H1 (cell line): ENCODE data around the gene FRMD3. TPM values are rescaled to one million over a fixed set of nuclear protein-coding genes. Genes with fewer than 3 reads are reported as not detected.

ENCODE experiments used
- CTCF ChIA-PET: fragments of 300-600 bp; sonication (Branson Sonifier 250); formaldehyde crosslinking; loops from one replicate; lab custom pipeline; 2021; ENCODE audit not compliant: partially characterized antibody; lab: Charles Lee
- POLR2A ChIA-PET: fragments of 300-600 bp; sonication (Branson Sonifier 250); formaldehyde crosslinking; loops from one replicate; lab custom pipeline; 2021; ENCODE audit warnings: inconsistent platforms; ENCODE audit not compliant: partially characterized antibody; lab: Charles Lee
- DNase-seq, 2 experiments: peaks; one replicate each; pipeline versions ENCODE4 v3.0.0 to v3.0.0-alpha.2; 2010 to 2022; ENCODE audit warnings: low spot score in 2 of 2, low read depth in 1 of 2, mixed read lengths in 1 of 2
- FAIRE-seq: peaks from 2 replicates; lab custom pipeline; 2011; peaks lifted over from hg19 to GRCh38; lab: Jason Lieb, UNC
- H2AFZ ChIP-seq: 2 replicates; pipeline ENCODE4 v1.8.1; 2012; ENCODE audit warnings: low read length, inconsistent platforms
- H2AK5ac ChIP-seq: 2 replicates; pipeline ENCODE4 v1.6.1; 2013; ENCODE audit warnings: low read depth, low read length
- H2BK120ac ChIP-seq: replicated peaks from 2 replicates; pipeline ENCODE3; 2013; ENCODE audit warnings: low read depth, low read length, inconsistent platforms
- H2BK12ac ChIP-seq: 2 replicates; pipeline ENCODE4 v1.6.1; 2013; ENCODE audit warnings: low read depth, low read length
- H2BK15ac ChIP-seq: 2 replicates; pipeline ENCODE4 v1.6.1; 2013; ENCODE audit warnings: low read length
- H2BK20ac ChIP-seq: 2 replicates; pipeline ENCODE4 v1.6.1; 2013; ENCODE audit warnings: low read length
- H2BK5ac ChIP-seq: 2 replicates; pipeline ENCODE4 v1.6.1; 2013; ENCODE audit warnings: low read depth, low read length
- H3K14ac ChIP-seq: 2 replicates; pipeline ENCODE4 v1.6.1; 2013; ENCODE audit warnings: inconsistent platforms; ENCODE audit not compliant: insufficient read length
- H3K18ac ChIP-seq: 2 replicates; pipeline ENCODE4 v1.6.1; 2013; ENCODE audit warnings: low read length; ENCODE audit errors: extremely low read depth
- H3K23ac ChIP-seq: 2 replicates; pipeline ENCODE4 v1.6.1; 2013; ENCODE audit warnings: inconsistent platforms; ENCODE audit not compliant: insufficient read length
- H3K23me2 ChIP-seq: 2 replicates; pipeline ENCODE4 v1.6.1; 2013; ENCODE audit warnings: low read depth, low read length
- H3K27ac ChIP-seq: 2 replicates; pipeline ENCODE4 v1.6.1; 2011; ENCODE audit warnings: low read depth, low read length, inconsistent platforms
- H3K27me3 ChIP-seq, 4 experiments: replicated peaks in 1 of 4; 1 replicate in 1 of 4; 2 replicates in 3 of 4; pipeline versions ENCODE4 v1.6.1 to v1.8.1; 2011 to 2013; ENCODE audit warnings: low read length in 3 of 4, mild to moderate bottlenecking in 3 of 4, inconsistent platforms in 2 of 4, mixed read lengths in 2 of 4, moderate library complexity in 1 of 4; ENCODE audit not compliant: control insufficient read depth in 3 of 4, insufficient read depth in 3 of 4; ENCODE audit errors: extremely low read depth in 1 of 4
- H3K36me3 ChIP-seq, 4 experiments: 2 replicates each; pipeline versions ENCODE4 v1.6.1 to v1.8.1; 2011 to 2013; ENCODE audit warnings: mild to moderate bottlenecking in 4 of 4, low read length in 3 of 4, moderate library complexity in 2 of 4, control low read depth in 1 of 4, inconsistent platforms in 1 of 4; ENCODE audit not compliant: insufficient read depth in 4 of 4, control insufficient read depth in 2 of 4
- H3K4ac ChIP-seq: replicated peaks from 2 replicates; pipeline ENCODE3; 2013; ENCODE audit warnings: low read length, low read depth, mixed read lengths, inconsistent platforms; ENCODE audit not compliant: insufficient read length
- H3K4me1 ChIP-seq, 4 experiments: replicated peaks in 1 of 4; 1 replicate in 1 of 4; 2 replicates in 3 of 4; pipeline versions ENCODE4 v1.6.1 to v1.8.1; 2011 to 2013; ENCODE audit warnings: low read length in 3 of 4, inconsistent platforms in 2 of 4, mixed read lengths in 1 of 4; ENCODE audit not compliant: insufficient read depth in 4 of 4, control insufficient read depth in 3 of 4
- H3K4me2 ChIP-seq, 2 experiments: 2 replicates each; pipeline versions ENCODE4 v1.6.1 to v1.8.1; 2011 to 2013; ENCODE audit warnings: low read depth in 2 of 2, low read length in 2 of 2, control low read depth in 1 of 2, inconsistent platforms in 1 of 2, mild to moderate bottlenecking in 1 of 2; ENCODE audit not compliant: insufficient read depth in 1 of 2
- H3K4me3 ChIP-seq, 4 experiments: fragments of 200-600, 300-600 bp in 1 of 4; sonication (generic), shearing (Covaris generic), sonication (Bioruptor Twin) in 1 of 4; 2 replicates each; pipeline versions ENCODE4 v1.5.1 to v1.8.1; 2011 to 2016; ENCODE audit warnings: low read length in 4 of 4, low read depth in 3 of 4, control low read depth in 2 of 4, inconsistent platforms in 2 of 4, mild to moderate bottlenecking in 2 of 4, mixed read lengths in 1 of 4, moderate library complexity in 1 of 4; ENCODE audit not compliant: insufficient read depth in 2 of 4; ENCODE audit errors: extremely low read depth in 1 of 4
- H3K56ac ChIP-seq: replicated peaks from 2 replicates; pipeline ENCODE3; 2013; ENCODE audit warnings: low read depth, mild to moderate bottlenecking, mixed read lengths, low read length, inconsistent platforms; ENCODE audit not compliant: insufficient read length
- H3K79me1 ChIP-seq: 2 replicates; pipeline ENCODE4 v1.6.1; 2013; ENCODE audit warnings: low read depth, low read length, control low read depth
- H3K79me2 ChIP-seq, 2 experiments: 2 replicates each; pipeline versions ENCODE4 v1.6.1 to v1.8.1; 2012 to 2013; ENCODE audit warnings: low read length in 2 of 2, mild to moderate bottlenecking in 2 of 2, inconsistent platforms in 1 of 2; ENCODE audit not compliant: insufficient read depth in 2 of 2, control insufficient read depth in 1 of 2
- H3K9ac ChIP-seq, 4 experiments: replicated peaks in 1 of 4; 1 replicate in 1 of 4; 2 replicates in 3 of 4; pipeline versions ENCODE4 v1.6.1 to v1.8.1; 2011 to 2013; ENCODE audit warnings: low read depth in 3 of 4, low read length in 3 of 4, control low read depth in 2 of 4, mild to moderate bottlenecking in 2 of 4, moderate library complexity in 2 of 4, inconsistent platforms in 1 of 4; ENCODE audit errors: extremely low read depth in 1 of 4
- H3K9me3 ChIP-seq, 2 experiments: 2 replicates each; pipeline versions ENCODE4 v1.6.1 to v1.8.1; 2012 to 2013; ENCODE audit warnings: mild to moderate bottlenecking in 2 of 2, moderate library complexity in 2 of 2, control low read depth in 1 of 2, inconsistent platforms in 1 of 2, low read depth in 1 of 2, low read length in 1 of 2, mixed read lengths in 1 of 2; ENCODE audit not compliant: insufficient read depth in 2 of 2
- H4K20me1 ChIP-seq, 2 experiments: replicated peaks in 1 of 2; 2 replicates each; pipeline versions ENCODE3 to v1.8.1; 2011 to 2013; ENCODE audit warnings: inconsistent platforms in 2 of 2, low read length in 2 of 2, mild to moderate bottlenecking in 1 of 2; ENCODE audit not compliant: insufficient read depth in 2 of 2, control insufficient read depth in 1 of 2
- H4K5ac ChIP-seq: 2 replicates; pipeline ENCODE4 v1.6.1; 2013; ENCODE audit warnings: low read length, low read depth, mixed read lengths, inconsistent platforms; ENCODE audit not compliant: insufficient read length
- H4K8ac ChIP-seq: 2 replicates; pipeline ENCODE4 v1.8.0; 2013; ENCODE audit warnings: mild to moderate bottlenecking, moderate library complexity, low read length, inconsistent platforms; ENCODE audit not compliant: insufficient read depth; ENCODE audit errors: extremely low read depth
- H4K91ac ChIP-seq: replicated peaks from 2 replicates; pipeline ENCODE3; 2013; ENCODE audit warnings: low read length, mixed read lengths, inconsistent platforms; ENCODE audit not compliant: insufficient read length
- ATF2 ChIP-seq: IDR thresholded peaks from 2 replicates; pipeline ENCODE4 v1.6.1; 2012; ENCODE audit warnings: low read length, inconsistent platforms
- CTCF ChIP-seq, 3 experiments: IDR thresholded peaks; 1 replicate in 2 of 3; 2 replicates in 1 of 3; pipeline versions ENCODE4 v1.5.1 to v1.6.1; 2011; ENCODE audit warnings: low read length in 3 of 3, mild to moderate bottlenecking in 3 of 3, inconsistent platforms in 2 of 3, low read depth in 1 of 3, moderate library complexity in 1 of 3; ENCODE audit not compliant: insufficient read depth in 1 of 3; ENCODE audit errors: control extremely low read depth in 1 of 3
- KDM4A ChIP-seq: IDR thresholded peaks from one replicate; pipeline ENCODE4 v1.7.1; 2012; ENCODE audit warnings: low read depth, mild to moderate bottlenecking, moderate library complexity, low read length, inconsistent platforms; ENCODE audit not compliant: severe bottlenecking
- POU5F1 ChIP-seq: IDR thresholded peaks from 2 replicates; pipeline ENCODE4 v1.6.1; 2011; ENCODE audit warnings: low read depth, mild to moderate bottlenecking, low read length, moderate library complexity
- RXRA ChIP-seq: IDR thresholded peaks from 2 replicates; pipeline ENCODE4 v1.6.1; 2011; ENCODE audit warnings: low read depth, mild to moderate bottlenecking, low read length, moderate library complexity; ENCODE audit not compliant: insufficient read depth
- SP4 ChIP-seq: IDR thresholded peaks from 2 replicates; pipeline ENCODE4 v1.6.1; 2012; ENCODE audit warnings: low read length, inconsistent platforms
- TCF12 ChIP-seq: IDR thresholded peaks from 2 replicates; pipeline ENCODE4 v1.6.1; 2011; ENCODE audit warnings: low read depth, mild to moderate bottlenecking, low read length
- WGBS, 2 experiments: shearing (Covaris generic) in 1 of 2; methylation state at CpG; one replicate each; pipeline versions ENCODE4 v1.1.6 to v1.1.7; 2013 to 2015; ENCODE audit warnings: low lambda C conversion rate in 2 of 2, mixed read lengths in 2 of 2, inconsistent platforms in 1 of 2, low coverage in 1 of 2, missing lambda C conversion rate in 1 of 2; ENCODE audit not compliant: insufficient replicate concordance in 2 of 2, insufficient coverage in 1 of 2, insufficient read length in 1 of 2; ENCODE audit errors: extremely low coverage in 1 of 2, missing lambda C conversion rate in 1 of 2; 5-methylcytosine and 5-hydroxymethylcytosine counted together
- polyA plus RNA-seq, 7 experiments: library from polyadenylated mRNA; depleted of rRNA in 3 of 7; stranded (reverse) in 5 of 7; unstranded in 2 of 7; fragments of >200 nt in 5 of 7; fragments of 200-250 nt in 2 of 7; gene quantifications; 1 replicate in 5 of 7; 2 replicates in 1 of 7; 4 replicates in 1 of 7; pipeline versions ENCODE4 v1.2.1 to v1.2.3, GENCODE V29; 2011 to 2013; ENCODE audit warnings: missing spikeins in 2 of 7, mixed read lengths in 2 of 7
- total RNA-seq: library from RNA; stranded (reverse); fragmentation: NEBNext Ultra II Directional; extraction: Animal tissue kit (Norgen Biotek cat#: 25700); gene quantifications from 2 replicates; pipeline ENCODE4 v1.2.1, GENCODE V29; 2021

Gene FRMD3
- total and polyA plus RNA-seq, 2 of the 8 experiments (the other 6 are each of a cell fraction or from before 2014, with no cell fraction given): 0.15 to 1.4 TPM

- H3K23me2 ChIP-seq: no peaks in the 10 kb centered on the region
- H3K4me2 ChIP-seq: no peak overlapping the region
- H4K5ac ChIP-seq: no peak overlapping the region
- no peaks in the 10 kb centered on the region for H3K9me3 ChIP-seq
- H4K8ac ChIP-seq: no peak overlapping the region
- no peaks in the 10 kb centered on the region for H3K79me2 ChIP-seq
- FAIRE-seq: no peak
- ChIA-PET CTCF (no interaction called here), POLR2A (no interaction called here)
- no peak overlapping the region for H3K4me3 ChIP-seq
- H3K18ac ChIP-seq: no peak overlapping the region
- H2BK20ac ChIP-seq: no peak overlapping the region
- H2BK5ac ChIP-seq: no peak overlapping the region
- TF ChIP-seq TCF12 (no peak), CTCF (IDR thresholded peaks at IDR 0.05; ENCODE audit: control extremely low read depth in 1 of 3, insufficient read depth in 1 of 3, low read depth in 1 of 3, low read length in 3 of 3) (no peak), SP4 (no peak), POU5F1 (no peak), RXRA (no peak), KDM4A (no peak), ATF2 (no peak)
- no peaks in the 10 kb centered on the region for H3K36me3 ChIP-seq
- H3K4ac ChIP-seq: no peak overlapping the region
- H4K91ac ChIP-seq: no peak overlapping the region
- no peak overlapping the region for H2AK5ac ChIP-seq
- no peak for DNase-seq
- no peak overlapping the region for H3K56ac ChIP-seq
- H3K23ac ChIP-seq: no peak overlapping the region
- H2BK15ac ChIP-seq: no peak overlapping the region
- H2BK12ac ChIP-seq: no peak overlapping the region
- no peaks in the 10 kb centered on the region for H4K20me1 ChIP-seq
- peaks cover 0 to 7% (median 2%) of the 10 kb centered on the region in 4 experiments; a peak in 3 of 7 replicates for H3K4me1 ChIP-seq
- 88% methylated on average over 5 of the region's 5 CpGs; no CpG with 5 or more reads in 1 of the 2 experiments for WGBS, 2 experiments
- no peak overlapping the region for H3K9ac ChIP-seq
- no peak overlapping the region for H2AFZ ChIP-seq
- no peak overlapping the region for H3K14ac ChIP-seq
- H2BK120ac ChIP-seq: no peak overlapping the region
- H3K27ac ChIP-seq: no peak overlapping the region
- no peaks in the 10 kb centered on the region; a peak in 1 of 7 replicates for H3K27me3 ChIP-seq
- no peaks in the 10 kb centered on the region for H3K79me1 ChIP-seq
Observed at GRCh38 chr9:83472764-83473163, 65.4 kb downstream of the FRMD3 start.
